ENCODE measurements around the gene NYAP1.
"Not testable (repeated sequence)": the region's sequence is repeated elsewhere in the genome, so short reads cannot be mapped to it uniquely, and the experiment has no call there.

The NYAP1 gene

GRCh38 chr7:100483722-100484672 lies at the start of gene NYAP1:
Gene NYAP1, plus strand, starts transcription at chr7:100483927. Its CDS starts 1,385 bp downstream, at chr7:100485312.
- peak; percentile 82 for DNase-seq (ENCODE audit: low spot score)

GRCh38 chr7:100434297-100435144 lies 49.2 kb upstream of the NYAP1 start:
- DNase-seq (ENCODE audit: low spot score) = no peak

- no peak for DNase-seq (ENCODE audit: low spot score)
Observed at GRCh38 chr7:100435401-100436304, 48.1 kb upstream of the NYAP1 start.

- DNase-seq (ENCODE audit: low spot score) = no peak
Observed at GRCh38 chr7:100437150-100438100, 46.3 kb upstream of the NYAP1 start.

- no peak for DNase-seq (ENCODE audit: low spot score)
Observed at GRCh38 chr7:100438172-100438571, 45.6 kb upstream of the NYAP1 start.

GRCh38 chr7:100438731-100439130 lies 45.0 kb upstream of the NYAP1 start:
- DNase-seq (ENCODE audit: low spot score) = not testable (repeated sequence)

- not testable (repeated sequence) for DNase-seq (ENCODE audit: low spot score)
Observed at GRCh38 chr7:100439244-100439643, 44.5 kb upstream of the NYAP1 start.

GRCh38 chr7:100441641-100442535 lies 41.8 kb upstream of the NYAP1 start:
- no peak for DNase-seq (ENCODE audit: low spot score)

- DNase-seq (ENCODE audit: low spot score) = no peak
Observed at GRCh38 chr7:100443096-100443840, 40.5 kb upstream of the NYAP1 start.

GRCh38 chr7:100444311-100445278 lies 39.1 kb upstream of the NYAP1 start:
- DNase-seq (ENCODE audit: low spot score) = no peak

GRCh38 chr7:100446040-100446439 lies 37.7 kb upstream of the NYAP1 start:
- no peak for DNase-seq (ENCODE audit: low spot score)

- not testable (repeated sequence) for DNase-seq (ENCODE audit: low spot score)
Observed at GRCh38 chr7:100447363-100447762, 36.4 kb upstream of the NYAP1 start.

- no peak for DNase-seq (ENCODE audit: low spot score)
Observed at GRCh38 chr7:100449190-100449795, 34.4 kb upstream of the NYAP1 start.

GRCh38 chr7:100452513-100452912 lies 31.2 kb upstream of the NYAP1 start:
- DNase-seq (ENCODE audit: low spot score) = no peak

- not testable (repeated sequence) for DNase-seq (ENCODE audit: low spot score)
Observed at GRCh38 chr7:100453854-100454253, 29.9 kb upstream of the NYAP1 start.

- no peak for DNase-seq (ENCODE audit: low spot score)
Observed at GRCh38 chr7:100455206-100455605, 28.5 kb upstream of the NYAP1 start.

GRCh38 chr7:100456562-100456961 lies 27.2 kb upstream of the NYAP1 start:
- DNase-seq (ENCODE audit: low spot score) = no peak

Measured in Ammon's horn (tissue), 1 donor.